Kidney epithelial cell (primary cell): ENCODE results near the gene FBLN2. TPM values are rescaled to one million over a fixed set of nuclear protein-coding genes. Genes with fewer than 3 reads are reported as not detected.

Experiments
- DNase-seq: peaks from one replicate; pipeline ENCODE4 v3.0.0-alpha.2; 2010; ENCODE audit warnings: low read depth
- H3K27me3 ChIP-seq: 2 replicates; pipeline ENCODE4 v1.6.0; 2011; ENCODE audit warnings: low read length; ENCODE audit not compliant: control insufficient read depth, insufficient read depth
- H3K36me3 ChIP-seq: 2 replicates; pipeline ENCODE4 v1.5.1; 2011; ENCODE audit warnings: low read length; ENCODE audit not compliant: control insufficient read depth, insufficient read depth
- H3K4me3 ChIP-seq: 2 replicates; pipeline ENCODE4 v1.5.1; 2011; ENCODE audit warnings: low read depth, mild to moderate bottlenecking, control low read depth, low read length
- CTCF ChIP-seq: IDR thresholded peaks from 2 replicates; pipeline ENCODE4 v1.5.1; 2011; ENCODE audit warnings: mild to moderate bottlenecking, moderate library complexity, low read length, control low read depth, inconsistent platforms; ENCODE audit not compliant: insufficient read depth, poor library complexity, severe bottlenecking
- total RNA-seq: library from RNA; depleted of rRNA; stranded (reverse); fragments of >200 nt; gene quantifications from 2 replicates; pipeline ENCODE4 v1.2.3, GENCODE V29; 2015

FBLN2 gene
- total RNA-seq, 1 donor from 2014 or later: 6.7 TPM

DNA sequence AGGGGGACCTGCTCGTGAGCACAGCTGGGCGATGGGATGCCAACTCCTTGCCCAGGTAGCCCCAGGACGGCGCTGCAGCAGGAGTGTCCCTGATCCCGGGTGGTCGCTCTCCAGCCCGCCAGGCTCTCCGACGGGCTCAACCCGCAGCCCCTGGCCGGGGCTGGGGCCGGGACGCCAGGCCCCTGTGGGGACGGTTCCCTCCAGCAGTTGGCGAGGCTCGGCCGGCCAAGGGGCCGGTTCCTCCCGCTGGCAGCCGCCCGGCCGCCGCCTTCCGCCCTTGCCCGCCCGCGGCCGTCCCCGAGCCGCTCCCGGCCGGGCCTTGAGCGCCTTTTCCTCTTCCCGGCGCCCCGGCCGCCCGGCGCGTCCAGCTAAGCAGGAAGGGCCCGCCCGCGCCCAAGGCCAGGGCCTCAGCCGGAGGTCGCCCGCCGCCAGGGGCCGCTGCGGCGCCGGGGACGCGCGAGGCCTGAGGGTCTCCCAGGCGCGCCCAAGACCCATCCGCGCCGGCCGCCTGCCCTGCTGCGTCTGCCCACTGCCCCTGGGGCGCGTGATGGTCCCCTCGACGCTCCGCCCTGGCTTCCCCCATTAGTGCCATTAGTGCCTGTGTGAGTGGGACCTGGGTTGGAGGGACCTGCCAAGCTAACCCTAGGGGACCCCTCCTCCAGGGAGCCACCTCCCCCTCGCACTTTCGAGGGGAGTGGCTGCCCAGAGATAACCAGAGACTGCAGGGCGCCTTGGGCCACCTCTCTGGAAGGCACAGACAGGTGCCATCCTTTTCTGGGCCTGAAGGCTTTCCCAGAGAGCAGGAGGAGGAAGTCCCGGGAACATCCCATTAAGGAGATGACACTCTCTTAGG lies 106.4 kb downstream of the FBLN2 start:
- no peak for TF ChIP-seq CTCF
- no peak overlapping the region for H3K4me3 ChIP-seq
- H3K27me3 ChIP-seq: peaks cover 5% of the 10 kb centered on the region
- DNase-seq: no peak
- H3K36me3 ChIP-seq: no peaks in the 10 kb centered on the region

DNA sequence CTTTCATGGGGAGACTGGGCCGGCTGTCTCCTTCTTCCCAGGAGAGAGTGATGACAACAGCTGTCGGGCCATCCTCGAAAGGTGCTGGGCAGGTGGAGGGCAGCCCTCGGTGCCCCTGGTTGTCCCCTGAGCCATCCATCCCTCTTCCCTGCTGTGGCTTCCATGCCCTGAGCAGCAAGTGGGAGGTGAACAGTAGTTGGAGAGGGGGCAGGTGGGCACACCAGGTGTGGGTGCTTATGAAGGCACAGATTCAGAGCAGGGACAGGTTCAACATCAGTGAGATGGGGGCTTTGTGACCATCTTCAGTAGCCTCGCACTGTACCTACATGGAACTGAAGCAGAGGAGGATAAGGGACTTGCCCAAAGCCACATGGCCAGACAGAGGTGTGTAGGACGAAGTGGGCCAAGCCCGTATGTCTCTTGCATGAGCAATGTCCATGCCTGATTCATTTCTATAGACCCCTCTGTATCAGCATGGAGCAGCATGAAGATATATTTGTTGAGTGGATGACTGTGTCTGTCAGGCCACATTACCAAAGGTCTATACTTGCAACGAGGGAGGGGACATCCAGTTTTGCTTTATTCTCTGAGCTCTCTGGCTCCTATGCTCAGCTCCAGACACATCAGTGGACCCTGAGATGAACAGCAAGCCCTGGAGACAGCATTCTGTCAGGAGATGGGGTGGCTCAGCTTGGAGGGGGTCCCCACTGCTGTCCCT lies 107.8 kb downstream of the FBLN2 start:
- Histone ChIP-seq H3K27me3 (peaks cover 5% of the 10 kb centered on the region), H3K36me3 (no peaks in the 10 kb centered on the region), H3K4me3 (no peak overlapping the region)
- DNase-seq: no peak
- no peak for TF ChIP-seq CTCF

- H3K4me3 ChIP-seq: no peak overlapping the region
- peaks cover 5% of the 10 kb centered on the region for H3K27me3 ChIP-seq
- H3K36me3 ChIP-seq: no peaks in the 10 kb centered on the region
- TF ChIP-seq CTCF: peak; percentile 98
- no peak for DNase-seq
Observed at GRCh38 chr3:13657660-13658435, 108.9 kb downstream of the FBLN2 start.

DNA sequence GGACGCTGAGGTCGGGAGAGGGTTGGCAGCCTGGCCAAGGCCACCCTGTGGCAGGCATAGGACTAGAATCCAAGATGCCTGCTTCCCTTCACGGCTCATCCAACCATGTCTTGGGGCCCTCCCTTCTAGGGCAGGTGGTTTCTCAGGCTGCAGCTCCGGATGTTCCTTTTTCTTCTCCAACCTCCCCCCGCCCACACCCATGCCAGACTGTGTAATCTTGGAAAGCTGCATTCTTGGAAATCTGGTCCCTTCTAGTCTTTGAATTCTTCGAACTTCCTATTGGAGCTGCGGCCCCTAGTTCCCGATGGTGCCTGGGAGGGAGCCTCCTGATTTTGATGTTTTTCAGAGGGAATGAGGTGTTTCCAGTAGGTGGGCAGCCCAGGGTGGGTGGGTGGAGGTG lies 109.8 kb downstream of the FBLN2 start:
- Histone ChIP-seq H3K4me3 (no peak overlapping the region), H3K27me3 (peaks cover 5% of the 10 kb centered on the region), H3K36me3 (no peaks in the 10 kb centered on the region)
- TF ChIP-seq CTCF: no peak
- no peak for DNase-seq

GRCh38 chr3:13659221-13659969 lies 110.5 kb downstream of the FBLN2 start:
- DNase-seq: no peak
- TF ChIP-seq CTCF: no peak
- Histone ChIP-seq H3K36me3 (no peaks in the 10 kb centered on the region), H3K27me3 (peaks cover 5% of the 10 kb centered on the region), H3K4me3 (no peak overlapping the region)
